HG02642 (cell line): ENCODE measurements around the gene MTG1.
A peak's percentile ranks its signal among the peaks of the same experiment; 100 is the strongest.
"Not testable (repeated sequence)": the region's sequence is repeated elsewhere in the genome, so short reads cannot be mapped to it uniquely, and the experiment has no call there.

Source experiments
- ATAC-seq: cut with Tn5 transposase; IDR thresholded peaks from one replicate; pipeline ENCODE4 v1.9.1; 2021; ENCODE audit warnings: mild to moderate bottlenecking; ENCODE audit not compliant: unreplicated experiment, poor library complexity

The MTG1 gene

GRCh38 chr10:133377025-133377817 is 16.7 kb upstream of the MTG1 start:
- no peak for ATAC-seq

- ATAC-seq, result no peak
These were observed 16.1 kb upstream of the MTG1 start for GRCh38 chr10:133377818-133378250.

DNA sequence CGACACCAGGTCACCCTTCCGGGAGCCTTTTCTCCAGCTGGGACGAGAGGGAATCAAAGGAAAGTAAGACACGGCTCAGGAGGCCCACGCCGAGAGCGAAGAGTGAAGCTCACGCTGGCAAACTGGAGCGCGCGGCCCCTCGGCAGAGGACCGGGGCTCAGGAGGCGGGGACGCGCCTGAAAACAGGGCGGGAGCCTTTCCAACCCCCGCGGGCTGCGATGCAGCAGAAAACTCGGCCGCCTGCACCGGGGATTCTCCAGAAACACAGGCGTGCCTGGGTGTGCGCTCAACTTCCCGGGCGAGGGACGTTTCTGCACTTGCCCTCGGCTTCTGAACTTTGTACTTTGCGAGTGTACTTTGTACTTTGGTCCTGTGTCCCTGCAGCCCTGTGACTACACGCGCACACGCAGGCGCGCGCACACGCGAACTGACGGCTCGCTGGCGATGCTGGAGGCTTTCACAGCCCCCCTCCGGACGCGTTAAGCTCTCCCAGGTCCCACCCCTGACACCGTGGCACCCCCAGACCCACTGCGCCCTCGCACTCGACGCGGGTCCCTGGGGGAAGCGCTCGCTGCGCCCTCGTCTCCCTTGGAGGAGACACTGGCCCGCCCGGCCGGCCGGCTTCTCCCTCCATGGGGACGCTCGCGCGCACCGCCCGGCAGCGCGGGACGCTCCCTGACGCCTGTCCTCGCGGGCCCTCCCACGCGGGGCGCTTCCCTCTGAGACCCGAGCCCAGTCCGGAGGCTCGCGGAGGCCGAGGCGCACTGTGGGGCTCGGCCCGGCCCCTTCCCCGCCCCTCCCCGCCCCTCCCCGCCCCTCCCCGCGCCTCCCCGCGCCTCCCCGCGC is 15.5 kb upstream of the MTG1 start:
- peak; percentile 48 for ATAC-seq

GRCh38 chr10:133379152-133379800 is 14.7 kb upstream of the MTG1 start, which contains the start of gene PAOX:
PAOX (plus strand) TSS chr10:133379262; CDS start chr10:133379317, 55 bp downstream.
- ATAC-seq, result peak; percentile 62

- no peak for ATAC-seq
These were observed 13.9 kb upstream of the MTG1 start for GRCh38 chr10:133379801-133380666.

DNA sequence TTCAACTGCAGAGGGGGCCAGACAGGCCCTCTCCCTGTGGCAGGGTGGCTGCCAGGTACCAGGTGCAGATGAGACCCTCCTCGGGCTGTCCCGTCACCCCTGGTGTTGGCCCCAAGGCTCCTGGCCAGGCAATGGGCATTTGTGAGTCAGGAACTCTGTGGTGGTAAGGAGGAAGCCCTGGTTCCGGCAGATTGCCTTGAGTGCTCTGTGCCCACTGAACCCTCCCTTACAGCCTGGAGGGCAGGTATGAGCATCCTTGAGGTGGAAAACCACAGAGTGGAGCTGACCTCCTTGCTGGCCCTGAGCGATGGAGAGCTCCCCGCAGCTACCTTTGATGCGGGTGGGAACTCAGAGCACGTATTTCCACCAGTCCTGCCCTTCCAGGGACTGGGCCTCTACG is 12.9 kb upstream of the MTG1 start:
- no peak for ATAC-seq

DNA sequence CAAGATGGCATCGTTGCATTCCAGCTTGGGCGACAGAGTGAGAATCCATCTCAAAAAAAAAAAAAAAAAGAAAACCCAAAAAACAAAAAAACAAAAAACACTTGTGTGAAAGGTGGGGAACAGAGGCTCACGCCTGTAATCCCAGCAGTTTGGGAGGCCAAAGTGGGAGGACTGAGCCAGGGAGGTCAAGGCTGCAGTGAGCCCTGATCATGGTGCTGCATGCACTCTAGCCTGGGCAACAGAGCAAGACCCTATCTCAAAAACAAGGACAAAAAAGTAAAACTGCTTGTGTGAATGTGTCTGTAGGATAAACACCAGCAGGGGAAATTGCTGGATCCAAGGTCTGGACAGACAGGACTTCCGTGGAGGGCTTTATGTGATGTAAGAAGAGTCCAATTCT is 10.4 kb upstream of the MTG1 start:
- no peak for ATAC-seq

DNA sequence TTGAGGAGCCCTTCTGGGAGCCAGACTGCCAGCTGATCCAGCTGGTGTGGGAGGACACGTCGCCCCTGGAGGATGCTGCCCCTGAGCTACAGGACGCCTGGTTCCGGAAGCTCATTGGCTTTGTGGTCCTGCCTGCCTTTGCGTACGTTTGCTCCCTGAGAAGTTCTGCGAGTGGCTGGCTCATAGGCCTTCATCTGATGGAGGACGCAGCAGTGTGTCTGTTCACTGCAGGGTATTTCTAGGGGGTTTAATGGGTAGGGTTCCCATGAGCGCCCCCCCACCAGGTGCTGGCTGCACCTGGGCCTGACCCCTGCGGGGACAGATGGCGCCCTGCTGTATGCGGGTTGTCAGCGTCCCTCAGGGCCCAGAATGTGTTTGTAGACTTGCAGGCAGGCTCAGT is 9.9 kb upstream of the MTG1 start:
- no peak for ATAC-seq

DNA sequence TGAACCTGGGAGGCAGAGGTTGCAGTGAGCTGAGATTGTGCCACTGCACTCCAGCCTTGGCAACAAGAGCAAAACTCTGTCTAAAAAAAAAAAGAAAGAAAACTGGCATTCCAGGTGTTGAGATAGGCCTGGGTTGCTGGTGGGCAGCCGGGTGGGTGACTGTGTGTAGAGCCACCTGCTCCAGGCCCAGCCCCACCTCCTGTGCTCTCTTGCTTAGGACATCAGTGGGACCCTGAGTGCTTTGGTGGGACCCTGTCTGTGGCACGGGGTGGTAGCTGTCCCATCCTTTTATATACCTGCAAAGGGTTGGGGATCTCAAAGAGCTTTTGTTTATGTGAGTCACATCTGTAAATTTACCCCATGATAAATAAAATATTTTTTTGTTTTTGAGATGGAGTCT is 8.7 kb upstream of the MTG1 start:
- ATAC-seq, result no peak

- not testable (repeated sequence) for ATAC-seq
These were observed 7.0 kb upstream of the MTG1 start for GRCh38 chr10:133386951-133387350.

- no peak for ATAC-seq
These were observed 5.6 kb upstream of the MTG1 start for GRCh38 chr10:133388236-133388972.

DNA sequence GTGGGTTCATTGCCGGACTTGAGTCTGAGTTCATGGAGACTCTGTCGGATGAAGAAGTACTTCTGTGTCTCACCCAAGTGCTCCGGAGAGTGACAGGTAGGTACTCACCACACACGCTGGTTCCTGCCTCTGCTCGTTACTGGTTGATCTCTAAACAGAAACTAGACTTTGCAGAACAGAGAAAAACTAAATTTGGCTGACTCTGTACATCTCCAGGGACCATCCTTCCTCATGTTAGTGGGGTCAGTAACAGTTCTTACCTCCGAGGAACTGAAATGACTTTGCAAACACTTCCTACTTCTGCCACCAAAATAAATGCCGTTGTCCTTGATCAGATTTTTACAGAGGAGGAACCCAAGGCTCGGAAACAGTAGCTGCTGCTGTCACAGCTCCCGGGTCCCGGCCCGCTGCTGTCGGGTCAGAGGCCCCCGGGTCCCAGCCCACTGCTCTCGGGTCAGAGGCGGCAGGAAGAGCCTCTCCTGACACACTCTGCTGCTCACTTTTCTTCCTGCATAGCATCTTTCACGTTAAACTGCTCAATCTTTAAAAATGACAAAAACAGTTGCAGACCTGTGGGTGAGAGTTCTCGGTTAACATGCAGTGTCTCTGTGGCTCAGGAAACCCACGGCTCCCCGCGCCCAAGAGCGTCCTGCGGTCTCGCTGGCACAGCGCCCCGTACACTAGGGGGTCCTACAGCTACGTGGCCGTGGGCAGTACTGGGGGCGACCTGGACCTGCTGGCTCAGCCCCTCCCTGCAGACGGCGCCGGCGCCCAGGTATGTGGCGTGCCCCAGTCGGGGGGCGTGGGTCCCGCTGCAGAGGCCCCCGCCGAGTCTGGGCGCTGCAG is 4.8 kb upstream of the MTG1 start:
- ATAC-seq, result peak; percentile 78

- no peak for ATAC-seq
These were observed 3.2 kb upstream of the MTG1 start for GRCh38 chr10:133390597-133391248.

- ATAC-seq, result no peak
These were observed 2.7 kb upstream of the MTG1 start for GRCh38 chr10:133391249-133391635.

DNA sequence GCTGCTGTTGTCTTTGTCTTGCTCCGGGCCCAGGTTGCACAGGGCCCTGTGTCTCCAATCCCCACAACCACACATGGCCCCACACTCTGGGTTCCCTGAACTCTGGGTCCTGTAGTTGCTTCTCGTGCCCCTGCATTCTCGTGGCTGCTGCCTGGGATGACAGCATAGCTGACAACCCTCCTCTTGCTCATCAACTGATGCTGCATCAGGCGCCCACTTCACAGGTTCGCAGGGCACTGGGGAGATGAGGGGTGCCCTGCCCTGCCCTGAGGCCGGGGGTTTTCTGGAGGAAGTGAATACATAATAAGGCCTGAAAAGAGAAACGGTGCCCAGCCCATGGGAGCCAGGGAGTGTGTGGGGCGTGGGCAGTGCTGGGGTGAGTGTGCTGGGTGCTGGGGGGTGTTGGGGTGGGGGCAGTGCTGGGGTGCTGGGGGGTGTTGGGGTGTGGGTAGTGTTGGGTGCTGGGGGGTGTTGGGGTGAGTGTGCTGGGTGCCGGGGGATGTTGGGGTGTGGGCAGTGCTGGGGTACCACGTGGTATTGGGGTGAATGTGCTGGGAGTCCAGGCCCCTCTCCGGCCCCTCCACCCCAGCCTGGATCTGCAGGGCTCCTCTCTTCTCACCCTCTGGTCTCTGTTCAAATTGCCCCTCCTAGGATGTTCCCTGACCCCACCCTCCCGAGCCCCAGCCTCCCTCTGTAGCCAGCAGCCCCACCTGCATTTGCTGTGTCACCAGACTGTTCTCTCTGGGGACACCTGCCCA is 2.0 kb upstream of the MTG1 start:
- no peak for ATAC-seq

GRCh38 chr10:133393401-133394063 is 425 bp upstream of the MTG1 start:
- ATAC-seq, result no peak

- no peak for ATAC-seq
These were observed 854 bp downstream of the MTG1 start for GRCh38 chr10:133394801-133395221.
